ENCODE results near the gene PCSK2. TPM values are rescaled to one million over a fixed set of nuclear protein-coding genes. Genes with fewer than 3 reads are reported as not detected.

The PCSK2 gene
- polyA plus RNA-seq, 3 donors: not detected

- intact Hi-C loops (cut with micrococcal nuclease): no loop called here
- no peak overlapping the region for H3K27ac ChIP-seq (ENCODE audit: low read depth in 1 of 2, low read length in 2 of 2)
- H2AFZ ChIP-seq (ENCODE audit: insufficient read depth, low read depth, low read length, poor library complexity, severe bottlenecking): no peak overlapping the region
- no peak overlapping the region for H3K4me2 ChIP-seq (replicated peaks; ENCODE audit: extremely low read depth, low read length, poor library complexity, severe bottlenecking)
- no peak overlapping the region for H3K4me3 ChIP-seq (replicated peaks in 1 of 3; ENCODE audit: low read depth in 2 of 3, low read length in 3 of 3)
- no peaks in the 10 kb centered on the region for H4K20me1 ChIP-seq (ENCODE audit: insufficient read depth, low read length)
- H3K9me3 Mint-ChIP-seq: peaks cover 0 to 11% (median 4%) of the 10 kb centered on the region in 7 donors
- H3K4me1 ChIP-seq (ENCODE audit: control insufficient read depth in 1 of 2, insufficient read depth in 2 of 2, low read length in 2 of 2): no peaks in the 10 kb centered on the region
- H3K4me3 Mint-ChIP-seq: no peak overlapping the region
- DNase-seq: no peak
- no peak overlapping the region for H3K9ac ChIP-seq (ENCODE audit: insufficient read depth, low read length, poor library complexity, severe bottlenecking)
- no peaks in the 10 kb centered on the region for H3K36me3 ChIP-seq (replicated peaks in 1 of 2; ENCODE audit: control insufficient read depth in 1 of 2, insufficient read depth in 2 of 2, low read length in 2 of 2)
- TF ChIP-seq CTCF (IDR thresholded peaks at IDR 0.05): no peak
- no peak overlapping the region for H3K27ac Mint-ChIP-seq
- peaks cover 0 to 3% of the 10 kb centered on the region in 2 donors for H3K9me3 ChIP-seq (replicated peaks in 1 of 2; ENCODE audit: control insufficient read depth in 1 of 2, insufficient read depth in 1 of 2, low read length in 2 of 2)
- H3K36me3 Mint-ChIP-seq: no peaks in the 10 kb centered on the region
- H3K79me2 ChIP-seq (ENCODE audit: insufficient read depth, low read length): no peaks in the 10 kb centered on the region
- no peaks in the 10 kb centered on the region for H3K27me3 ChIP-seq (ENCODE audit: control insufficient read depth in 2 of 2, insufficient read depth in 2 of 2, low read length in 2 of 2)
- peaks cover 0 to 4% (median 3%) of the 10 kb centered on the region in 3 donors for H3K27me3 Mint-ChIP-seq (ENCODE audit: low read depth in 3 of 3)
- WGBS (ENCODE audit: insufficient coverage): 86% methylated on average over 2 of the region's 5 CpGs
- H3K4me1 Mint-ChIP-seq: no peaks in the 10 kb centered on the region
Measured at GRCh38 chr20:17390655-17391054, 163.8 kb downstream of the PCSK2 start.

GRCh38 chr20:17391127-17391771 is 164.4 kb downstream of the PCSK2 start:
- Histone ChIP-seq H3K4me2 (replicated peaks; ENCODE audit: extremely low read depth, low read length, poor library complexity, severe bottlenecking) (no peak overlapping the region), H4K20me1 (ENCODE audit: insufficient read depth, low read length) (no peaks in the 10 kb centered on the region), H3K9me3 (replicated peaks in 1 of 2; ENCODE audit: control insufficient read depth in 1 of 2, insufficient read depth in 1 of 2, low read length in 2 of 2) (peaks cover 0 to 3% of the 10 kb centered on the region in 2 donors), H3K4me1 (ENCODE audit: control insufficient read depth in 1 of 2, insufficient read depth in 2 of 2, low read length in 2 of 2) (no peaks in the 10 kb centered on the region), H3K4me3 (replicated peaks in 1 of 3; ENCODE audit: low read depth in 2 of 3, low read length in 3 of 3) (no peak overlapping the region), H3K79me2 (ENCODE audit: insufficient read depth, low read length) (no peaks in the 10 kb centered on the region), H2AFZ (ENCODE audit: insufficient read depth, low read depth, low read length, poor library complexity, severe bottlenecking) (no peak overlapping the region), H3K9ac (ENCODE audit: insufficient read depth, low read length, poor library complexity, severe bottlenecking) (no peak overlapping the region), H3K27ac (ENCODE audit: low read depth in 1 of 2, low read length in 2 of 2) (no peak overlapping the region), H3K27me3 (ENCODE audit: control insufficient read depth in 2 of 2, insufficient read depth in 2 of 2, low read length in 2 of 2) (no peaks in the 10 kb centered on the region), H3K36me3 (replicated peaks in 1 of 2; ENCODE audit: control insufficient read depth in 1 of 2, insufficient read depth in 2 of 2, low read length in 2 of 2) (no peaks in the 10 kb centered on the region)
- no peak for DNase-seq
- no peak overlapping the region for H3K27ac Mint-ChIP-seq
- H3K4me1 Mint-ChIP-seq: no peaks in the 10 kb centered on the region
- H3K36me3 Mint-ChIP-seq: no peaks in the 10 kb centered on the region
- intact Hi-C loops (cut with micrococcal nuclease): no loop called here
- peaks cover 0 to 4% (median 3%) of the 10 kb centered on the region in 3 donors for H3K27me3 Mint-ChIP-seq (ENCODE audit: low read depth in 3 of 3)
- no peak for TF ChIP-seq CTCF (IDR thresholded peaks at IDR 0.05)
- H3K9me3 Mint-ChIP-seq: peaks cover 0 to 11% (median 4%) of the 10 kb centered on the region in 7 donors
- WGBS (ENCODE audit: insufficient coverage): no CpG with 5 or more reads among the region's 2 CpGs
- no peak overlapping the region for H3K4me3 Mint-ChIP-seq

Measured in CD14-positive monocyte (primary cell).